Right lobe of liver (tissue), 4 donors: ENCODE measurements around the gene THBS3.

Source experiments
- POLR2A ChIP-seq: fragments of 450-650 bp; IDR thresholded peaks from one replicate; pipeline ENCODE4 v1.6.1; 2017; ENCODE audit warnings: antibody characterized with exemption, mild to moderate bottlenecking
- TF ChIP-seq, protein P1 (sequence below), 4 donors: fragments of 200-600 bp in 3 of 4; fragments of 450-650 bp in 1 of 4; IDR thresholded peaks; one replicate each; pipeline versions ENCODE4 v1.5.1 to v1.8.0; 2016 to 2022; ENCODE audit warnings: antibody characterized with exemption in 4 of 4, mild to moderate bottlenecking in 2 of 4
- donor health status: DM: no; HTN: no; CAD: no.
- donor health status: DM: no; HTN: no; CAD: no.
- donor health status: DM: no; HTN: yes; CAD: no.

DNA sequence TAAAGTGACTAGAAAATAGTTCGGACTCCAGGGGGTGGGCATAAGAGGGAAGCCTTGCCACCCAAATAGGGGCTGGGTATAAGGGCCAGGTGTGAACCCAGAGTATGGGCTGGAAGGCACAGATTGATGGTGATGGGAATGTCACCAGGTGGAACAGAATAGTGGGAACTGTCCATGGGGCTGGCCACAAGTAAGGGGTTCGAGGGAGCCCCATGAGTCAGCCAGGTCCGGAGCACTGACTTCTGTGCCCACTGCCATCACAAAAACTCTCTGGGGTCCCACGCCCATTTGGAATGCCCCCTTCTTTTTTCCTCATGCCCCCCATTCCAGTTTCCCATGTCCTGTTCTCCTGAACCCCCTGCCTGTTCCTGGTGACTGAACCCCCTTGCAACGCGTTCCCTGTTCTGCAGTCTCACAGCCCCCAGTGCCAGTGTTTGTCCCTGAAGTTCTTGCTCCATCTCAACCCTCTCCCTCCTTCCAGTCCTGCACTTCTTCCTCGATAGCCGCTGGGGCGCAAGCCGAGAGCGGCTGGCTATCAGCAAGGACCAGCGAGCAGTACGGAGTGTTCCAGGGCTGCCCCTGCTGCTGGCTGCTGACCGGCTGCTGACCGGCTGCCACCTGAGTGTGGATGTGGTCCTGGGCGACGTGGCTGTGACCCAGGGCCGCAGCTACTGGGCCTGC lies 26.2 kb downstream of the THBS3 start:
- no peak for TF ChIP-seq POLR2A
- TF ChIP-seq, protein P1, sequence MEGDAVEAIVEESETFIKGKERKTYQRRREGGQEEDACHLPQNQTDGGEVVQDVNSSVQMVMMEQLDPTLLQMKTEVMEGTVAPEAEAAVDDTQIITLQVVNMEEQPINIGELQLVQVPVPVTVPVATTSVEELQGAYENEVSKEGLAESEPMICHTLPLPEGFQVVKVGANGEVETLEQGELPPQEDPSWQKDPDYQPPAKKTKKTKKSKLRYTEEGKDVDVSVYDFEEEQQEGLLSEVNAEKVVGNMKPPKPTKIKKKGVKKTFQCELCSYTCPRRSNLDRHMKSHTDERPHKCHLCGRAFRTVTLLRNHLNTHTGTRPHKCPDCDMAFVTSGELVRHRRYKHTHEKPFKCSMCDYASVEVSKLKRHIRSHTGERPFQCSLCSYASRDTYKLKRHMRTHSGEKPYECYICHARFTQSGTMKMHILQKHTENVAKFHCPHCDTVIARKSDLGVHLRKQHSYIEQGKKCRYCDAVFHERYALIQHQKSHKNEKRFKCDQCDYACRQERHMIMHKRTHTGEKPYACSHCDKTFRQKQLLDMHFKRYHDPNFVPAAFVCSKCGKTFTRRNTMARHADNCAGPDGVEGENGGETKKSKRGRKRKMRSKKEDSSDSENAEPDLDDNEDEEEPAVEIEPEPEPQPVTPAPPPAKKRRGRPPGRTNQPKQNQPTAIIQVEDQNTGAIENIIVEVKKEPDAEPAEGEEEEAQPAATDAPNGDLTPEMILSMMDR (IDR thresholded peaks at IDR 0.05) = no peak
